SK-N-SH treated with all-trans-retinoic acid at 6 μM for 48 hours (cell line): ENCODE measurements around the gene FCAR.
"Not testable (repeated sequence)": the region's sequence is repeated elsewhere in the genome, so short reads cannot be mapped to it uniquely, and the experiment has no call there.

ENCODE experiments used
- ATAC-seq: fragments of 200-7000 bp; cut with Tn5 transposase; 3 replicates; pipeline ENCODE4 v1.9.1; 2020; ENCODE audit warnings: mild to moderate bottlenecking, moderate library complexity
- ARNTL ChIP-seq: fragments of 450-650 bp; formaldehyde crosslinking; IDR thresholded peaks from 2 replicates; pipeline ENCODE4 v1.5.0; 2020; ENCODE audit warnings: low read depth, mild to moderate bottlenecking, moderate library complexity, borderline replicate concordance
- BACH2 ChIP-seq: fragments of 250-450 bp; sonication (Bioruptor Pico); IDR thresholded peaks from 2 replicates; pipeline ENCODE4 v1.9.0; 2021; ENCODE audit warnings: mild to moderate bottlenecking, borderline replicate concordance
- CSDC2 ChIP-seq: fragments of 250-450 bp; sonication (Bioruptor Pico); IDR thresholded peaks from 2 replicates; pipeline ENCODE4 v1.5.0; 2020; ENCODE audit warnings: mild to moderate bottlenecking, moderate library complexity
- ESRRG ChIP-seq: fragments of 250-450 bp; sonication (Bioruptor Pico); IDR thresholded peaks from 2 replicates; pipeline ENCODE4 v1.6.1; 2021; ENCODE audit warnings: mild to moderate bottlenecking
- GLIS3 ChIP-seq: fragments of 250-450 bp; sonication (Bioruptor Pico); IDR thresholded peaks from 2 replicates; pipeline ENCODE4 v1.5.0; 2020; ENCODE audit warnings: mild to moderate bottlenecking, moderate library complexity
- ISL1 ChIP-seq: fragments of 250-450 bp; sonication (Bioruptor Pico); IDR thresholded peaks from 2 replicates; pipeline ENCODE4 v2.1.2; 2022; ENCODE audit warnings: mild to moderate bottlenecking, moderate library complexity
- OSR1 ChIP-seq: fragments of 250-450 bp; sonication (Bioruptor Pico); IDR thresholded peaks from 2 replicates; pipeline ENCODE4 v1.8.0; 2022; ENCODE audit warnings: moderate library complexity, mild to moderate bottlenecking, inconsistent platforms
- RARB ChIP-seq: fragments of 250-450 bp; sonication (Bioruptor Pico); IDR thresholded peaks from 2 replicates; pipeline ENCODE4 v1.8.0; 2021; ENCODE audit warnings: mild to moderate bottlenecking, moderate library complexity
- SNAI2 ChIP-seq: fragments of 250-450 bp; sonication (Bioruptor Pico); IDR thresholded peaks from 2 replicates; pipeline ENCODE4 v1.5.0; 2020; ENCODE audit warnings: mild to moderate bottlenecking, moderate library complexity
- TCF4 ChIP-seq: fragments of 250-450 bp; sonication (Bioruptor Pico); IDR thresholded peaks from 2 replicates; pipeline ENCODE4 v1.8.0; 2021; ENCODE audit warnings: mild to moderate bottlenecking, moderate library complexity, borderline replicate concordance
- TOX ChIP-seq: fragments of 250-450 bp; sonication (Bioruptor Pico); IDR thresholded peaks from 2 replicates; pipeline ENCODE4 v1.8.0; 2021; ENCODE audit warnings: mild to moderate bottlenecking, moderate library complexity, borderline replicate concordance
- ZC3H10 ChIP-seq: fragments of 250-450 bp; sonication (Bioruptor Pico); IDR thresholded peaks from 2 replicates; pipeline ENCODE4 v1.5.1; 2021; ENCODE audit warnings: mild to moderate bottlenecking, moderate library complexity
- ZFP3 ChIP-seq: fragments of 250-450 bp; sonication (Bioruptor Pico); IDR thresholded peaks from 2 replicates; pipeline ENCODE4 v1.5.0; 2020; ENCODE audit warnings: mild to moderate bottlenecking, moderate library complexity
- ZFP30 ChIP-seq: fragments of 450-650 bp; formaldehyde crosslinking; IDR thresholded peaks from 2 replicates; pipeline ENCODE4 v1.5.0; 2022; ENCODE audit warnings: mild to moderate bottlenecking, moderate library complexity
- ZNF565 ChIP-seq: fragments of 450-650 bp; formaldehyde crosslinking; conservative IDR thresholded peaks from 2 replicates; pipeline ENCODE4 v1.5.0; 2020; ENCODE audit warnings: low read depth, mild to moderate bottlenecking, moderate library complexity
- ZNF70 ChIP-seq: fragments of 450-650 bp; formaldehyde crosslinking; IDR thresholded peaks from 2 replicates; pipeline ENCODE4 v1.5.0; 2020; ENCODE audit warnings: mild to moderate bottlenecking, moderate library complexity
- ZNF8 ChIP-seq: fragments of 450-650 bp; formaldehyde crosslinking; IDR thresholded peaks from 2 replicates; pipeline ENCODE4 v1.5.0; 2020; ENCODE audit warnings: mild to moderate bottlenecking, moderate library complexity
- TF ChIP-seq, protein P1 (sequence below): fragments of 250-450 bp; sonication (Bioruptor Pico); IDR thresholded peaks from 2 replicates; pipeline ENCODE4 v1.8.0; 2021; ENCODE audit warnings: low read depth, mild to moderate bottlenecking, moderate library complexity, borderline replicate concordance
- TF ChIP-seq, protein P2 (sequence below): fragments of 250-450 bp; sonication (Bioruptor Pico); IDR thresholded peaks from 2 replicates; pipeline ENCODE4 v1.5.1; 2020; ENCODE audit warnings: low read depth, mild to moderate bottlenecking, moderate library complexity
- TF ChIP-seq, protein P3 (sequence below): fragments of 250-450 bp; sonication (Bioruptor Pico); IDR thresholded peaks from 2 replicates; pipeline ENCODE4 v1.5.0; 2020; ENCODE audit warnings: mild to moderate bottlenecking, moderate library complexity

FCAR gene

DNA sequence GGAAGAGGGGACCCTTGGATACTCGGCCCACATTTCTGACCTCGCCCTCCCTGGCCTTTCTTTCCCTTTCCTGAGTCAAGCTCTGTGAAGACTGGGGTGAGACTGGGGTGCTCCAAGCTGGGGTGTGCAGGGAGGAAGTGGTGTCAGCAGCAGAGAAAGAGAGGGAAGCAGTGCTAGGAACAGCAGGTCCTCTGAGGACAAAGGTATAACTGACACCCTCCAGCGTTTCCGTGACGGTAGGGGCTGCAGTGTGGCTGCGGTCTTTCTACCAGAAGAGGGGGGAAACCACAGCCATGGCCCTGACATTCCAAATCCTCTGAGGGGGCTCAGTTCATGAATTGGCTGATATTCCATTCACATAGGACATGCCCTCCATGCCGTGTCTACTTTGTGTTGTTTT lies 22.7 kb upstream of the FCAR start:
- TF ChIP-seq, protein P1, sequence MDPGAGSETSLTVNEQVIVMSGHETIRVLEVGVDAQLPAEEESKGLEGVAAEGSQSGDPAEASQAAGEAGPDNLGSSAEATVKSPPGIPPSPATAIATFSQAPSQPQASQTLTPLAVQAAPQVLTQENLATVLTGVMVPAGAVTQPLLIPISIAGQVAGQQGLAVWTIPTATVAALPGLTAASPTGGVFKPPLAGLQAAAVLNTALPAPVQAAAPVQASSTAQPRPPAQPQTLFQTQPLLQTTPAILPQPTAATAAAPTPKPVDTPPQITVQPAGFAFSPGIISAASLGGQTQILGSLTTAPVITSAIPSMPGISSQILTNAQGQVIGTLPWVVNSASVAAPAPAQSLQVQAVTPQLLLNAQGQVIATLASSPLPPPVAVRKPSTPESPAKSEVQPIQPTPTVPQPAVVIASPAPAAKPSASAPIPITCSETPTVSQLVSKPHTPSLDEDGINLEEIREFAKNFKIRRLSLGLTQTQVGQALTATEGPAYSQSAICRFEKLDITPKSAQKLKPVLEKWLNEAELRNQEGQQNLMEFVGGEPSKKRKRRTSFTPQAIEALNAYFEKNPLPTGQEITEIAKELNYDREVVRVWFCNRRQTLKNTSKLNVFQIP (CRISPR knock-in tag) = no peak
- TF ChIP-seq ZNF70 (CRISPR knock-in tag) = no peak
- TF ChIP-seq RARB = no peak
- no peak for ATAC-seq

DNA sequence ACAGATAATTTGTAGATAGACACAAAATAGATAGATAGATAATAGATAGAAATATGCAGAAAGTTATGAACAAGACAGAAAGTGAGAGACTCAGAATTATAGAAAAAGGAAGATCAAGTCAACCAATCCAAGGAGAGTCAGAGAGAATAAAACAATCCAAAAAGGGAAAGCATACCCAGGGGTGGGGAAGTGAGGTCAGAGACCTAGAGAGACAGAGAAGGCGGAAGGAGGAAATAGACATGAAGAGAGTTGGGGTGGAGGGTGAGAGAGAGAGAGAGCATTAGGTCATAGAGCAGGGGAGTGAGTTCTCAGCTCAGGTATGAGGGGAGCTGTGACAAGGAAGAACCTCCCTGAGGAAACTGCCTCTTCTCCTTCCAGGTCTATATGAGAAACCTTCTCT lies 18.8 kb upstream of the FCAR start:
- ATAC-seq = not testable (repeated sequence)

DNA sequence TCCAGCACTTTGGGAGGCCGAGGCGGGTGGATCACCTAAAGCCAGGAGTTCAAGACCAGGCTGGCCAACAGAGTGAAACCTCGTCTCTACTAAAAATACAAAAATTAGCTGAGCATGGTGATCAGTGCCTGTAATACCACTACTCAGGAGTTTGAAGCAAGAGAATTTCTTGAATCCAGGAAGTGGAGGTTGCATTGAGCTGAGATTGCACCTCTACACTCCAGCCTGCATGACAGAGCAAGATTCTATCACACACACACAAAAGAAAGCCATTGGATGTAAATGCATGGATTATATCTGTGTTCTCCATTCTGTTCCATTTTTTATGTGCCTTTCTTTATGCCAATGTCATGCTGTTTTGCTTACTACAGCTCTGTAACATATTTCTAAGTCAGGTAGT lies 15.6 kb upstream of the FCAR start:
- ATAC-seq = not testable (repeated sequence)

DNA sequence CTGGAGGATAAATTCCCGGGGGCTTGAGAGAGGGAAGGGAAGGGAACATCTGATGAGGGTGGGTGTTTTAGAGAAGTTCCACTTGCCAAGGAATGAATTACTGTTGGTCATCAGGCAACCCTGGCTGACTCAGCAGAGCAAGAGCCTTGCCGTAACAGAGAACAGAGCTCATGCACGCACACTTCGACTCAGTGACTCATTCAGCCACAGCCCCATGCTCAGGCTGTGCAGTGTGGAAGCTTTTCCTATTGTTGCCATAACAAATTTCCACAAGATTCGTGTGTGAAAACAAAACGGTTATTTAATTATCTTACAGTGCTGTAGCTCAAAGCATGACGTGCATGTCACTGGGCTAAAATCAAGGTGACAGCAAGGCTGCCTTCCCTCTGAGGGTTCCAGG lies 14.6 kb upstream of the FCAR start:
- ATAC-seq = not testable (repeated sequence)

DNA sequence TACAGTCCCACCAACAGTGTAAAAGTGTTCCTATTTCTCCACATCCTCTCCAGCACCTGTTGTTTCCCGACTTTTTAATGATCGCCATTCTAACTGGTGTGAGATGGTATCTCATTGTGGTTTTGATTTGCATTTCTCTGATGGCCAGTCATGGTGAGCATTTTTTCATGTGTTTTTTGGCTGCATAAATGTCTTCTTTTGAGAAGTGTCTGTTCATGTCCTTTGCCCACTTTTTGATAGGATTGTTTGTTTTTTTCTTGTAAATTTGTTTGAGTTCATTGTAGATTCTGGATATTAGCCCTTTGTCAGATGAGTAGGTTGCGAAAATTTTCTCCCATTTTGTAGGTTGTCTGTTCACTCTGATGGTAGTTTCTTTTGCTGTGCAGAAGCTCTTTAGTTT lies 10.6 kb upstream of the FCAR start:
- not testable (repeated sequence) for ATAC-seq

DNA sequence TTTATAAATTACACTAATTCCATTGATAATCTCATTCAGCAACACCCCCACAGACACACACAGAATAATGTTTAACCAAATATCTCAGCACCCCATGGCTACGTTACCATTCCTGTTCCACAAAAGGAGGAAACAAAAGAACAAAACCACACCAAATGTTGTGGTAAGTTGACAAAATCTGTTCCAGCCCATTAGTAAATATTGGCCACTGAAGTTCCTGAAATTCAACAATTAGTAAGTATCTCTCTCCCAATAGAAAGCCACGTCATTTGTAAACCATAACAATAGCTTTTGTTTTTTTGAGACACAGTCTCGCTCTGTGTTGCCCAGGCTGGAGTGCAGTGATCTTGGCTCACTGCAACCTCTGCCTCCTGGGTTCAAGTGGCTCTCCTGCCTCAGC lies 2.3 kb upstream of the FCAR start:
- no peak for ATAC-seq
- no peak for TF ChIP-seq ZNF70 (CRISPR knock-in tag)
- no peak for TF ChIP-seq ZNF8 (CRISPR knock-in tag)
- no peak for TF ChIP-seq SNAI2 (CRISPR knock-in tag)
- no peak for TF ChIP-seq ESRRG (CRISPR knock-in tag)
- TF ChIP-seq OSR1 (CRISPR knock-in tag) = no peak
- TF ChIP-seq, protein P2, sequence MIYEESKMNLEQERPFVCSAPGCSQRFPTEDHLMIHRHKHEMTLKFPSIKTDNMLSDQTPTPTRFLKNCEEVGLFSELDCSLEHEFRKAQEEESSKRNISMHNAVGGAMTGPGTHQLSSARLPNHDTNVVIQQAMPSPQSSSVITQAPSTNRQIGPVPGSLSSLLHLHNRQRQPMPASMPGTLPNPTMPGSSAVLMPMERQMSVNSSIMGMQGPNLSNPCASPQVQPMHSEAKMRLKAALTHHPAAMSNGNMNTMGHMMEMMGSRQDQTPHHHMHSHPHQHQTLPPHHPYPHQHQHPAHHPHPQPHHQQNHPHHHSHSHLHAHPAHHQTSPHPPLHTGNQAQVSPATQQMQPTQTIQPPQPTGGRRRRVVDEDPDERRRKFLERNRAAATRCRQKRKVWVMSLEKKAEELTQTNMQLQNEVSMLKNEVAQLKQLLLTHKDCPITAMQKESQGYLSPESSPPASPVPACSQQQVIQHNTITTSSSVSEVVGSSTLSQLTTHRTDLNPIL (CRISPR knock-in tag) = no peak
- TF ChIP-seq, protein P1 (CRISPR knock-in tag) = no peak
- no peak for TF ChIP-seq TCF4 (CRISPR knock-in tag)
- TF ChIP-seq ZFP3 (CRISPR knock-in tag) = no peak
- TF ChIP-seq RARB = no peak
- TF ChIP-seq TOX (CRISPR knock-in tag) = no peak
- no peak for TF ChIP-seq ZFP30 (CRISPR knock-in tag)
- no peak for TF ChIP-seq ZNF565 (CRISPR knock-in tag)
- TF ChIP-seq CSDC2 (CRISPR knock-in tag) = no peak
- no peak for TF ChIP-seq ZC3H10 (CRISPR knock-in tag)

DNA sequence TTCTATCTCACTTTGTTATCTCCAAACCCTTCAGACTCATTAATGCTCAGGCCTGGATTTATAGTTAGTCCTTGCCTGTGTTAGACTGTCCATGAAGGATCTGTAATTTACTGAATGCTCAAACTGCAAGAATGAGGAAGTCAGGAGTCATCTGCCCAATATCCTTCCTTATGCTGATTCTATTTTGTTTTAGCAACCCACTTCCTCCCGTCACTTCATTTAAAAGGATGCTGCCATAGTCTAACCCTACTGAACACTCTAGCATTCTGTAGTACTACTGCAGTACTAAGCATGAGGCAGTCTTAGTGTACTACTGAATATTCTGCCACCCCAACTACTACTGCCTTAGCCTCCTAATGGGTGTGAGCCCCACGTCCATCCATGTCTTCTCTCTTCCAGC lies 1.5 kb downstream of the FCAR start:
- no peak for ATAC-seq
- TF ChIP-seq ZNF8 (CRISPR knock-in tag) = no peak
- TF ChIP-seq, protein P2 (CRISPR knock-in tag) = no peak
- no peak for TF ChIP-seq SNAI2 (CRISPR knock-in tag)
- TF ChIP-seq ZC3H10 (CRISPR knock-in tag) = no peak
- TF ChIP-seq ARNTL (CRISPR knock-in tag) = no peak

DNA sequence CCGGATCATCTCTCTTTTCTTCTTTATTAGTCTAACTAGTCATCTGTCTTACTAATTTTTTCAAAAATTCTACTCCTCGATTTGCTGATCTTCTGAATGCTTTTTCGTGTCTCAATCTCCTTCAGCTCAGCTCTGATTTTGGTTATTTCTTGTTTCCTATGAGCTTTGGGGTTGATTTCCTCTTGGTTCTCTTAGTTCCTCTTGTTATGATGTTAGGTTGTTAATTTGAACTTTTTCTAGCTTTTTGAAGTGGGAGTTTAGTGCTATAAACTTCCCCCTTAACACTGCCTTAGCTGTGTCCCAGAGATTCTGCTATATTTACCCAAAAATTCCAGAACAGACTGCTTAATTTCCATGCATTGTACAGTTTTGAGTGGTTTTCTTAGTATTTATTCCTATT lies 3.4 kb downstream of the FCAR start:
- no peak for ATAC-seq
- TF ChIP-seq, protein P3, sequence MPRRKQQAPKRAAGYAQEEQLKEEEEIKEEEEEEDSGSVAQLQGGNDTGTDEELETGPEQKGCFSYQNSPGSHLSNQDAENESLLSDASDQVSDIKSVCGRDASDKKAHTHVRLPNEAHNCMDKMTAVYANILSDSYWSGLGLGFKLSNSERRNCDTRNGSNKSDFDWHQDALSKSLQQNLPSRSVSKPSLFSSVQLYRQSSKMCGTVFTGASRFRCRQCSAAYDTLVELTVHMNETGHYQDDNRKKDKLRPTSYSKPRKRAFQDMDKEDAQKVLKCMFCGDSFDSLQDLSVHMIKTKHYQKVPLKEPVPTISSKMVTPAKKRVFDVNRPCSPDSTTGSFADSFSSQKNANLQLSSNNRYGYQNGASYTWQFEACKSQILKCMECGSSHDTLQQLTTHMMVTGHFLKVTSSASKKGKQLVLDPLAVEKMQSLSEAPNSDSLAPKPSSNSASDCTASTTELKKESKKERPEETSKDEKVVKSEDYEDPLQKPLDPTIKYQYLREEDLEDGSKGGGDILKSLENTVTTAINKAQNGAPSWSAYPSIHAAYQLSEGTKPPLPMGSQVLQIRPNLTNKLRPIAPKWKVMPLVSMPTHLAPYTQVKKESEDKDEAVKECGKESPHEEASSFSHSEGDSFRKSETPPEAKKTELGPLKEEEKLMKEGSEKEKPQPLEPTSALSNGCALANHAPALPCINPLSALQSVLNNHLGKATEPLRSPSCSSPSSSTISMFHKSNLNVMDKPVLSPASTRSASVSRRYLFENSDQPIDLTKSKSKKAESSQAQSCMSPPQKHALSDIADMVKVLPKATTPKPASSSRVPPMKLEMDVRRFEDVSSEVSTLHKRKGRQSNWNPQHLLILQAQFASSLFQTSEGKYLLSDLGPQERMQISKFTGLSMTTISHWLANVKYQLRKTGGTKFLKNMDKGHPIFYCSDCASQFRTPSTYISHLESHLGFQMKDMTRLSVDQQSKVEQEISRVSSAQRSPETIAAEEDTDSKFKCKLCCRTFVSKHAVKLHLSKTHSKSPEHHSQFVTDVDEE (CRISPR knock-in tag) = no peak
- TF ChIP-seq ESRRG (CRISPR knock-in tag) (no peak), TOX (CRISPR knock-in tag) (no peak), ZFP30 (CRISPR knock-in tag) (no peak), ZFP3 (CRISPR knock-in tag) (no peak), OSR1 (CRISPR knock-in tag) (no peak), ISL1 (CRISPR knock-in tag) (no peak), BACH2 (CRISPR knock-in tag) (no peak), CSDC2 (CRISPR knock-in tag) (no peak), GLIS3 (no peak), SNAI2 (CRISPR knock-in tag) (no peak), ZNF565 (CRISPR knock-in tag) (no peak)
